Hematopoietic multipotent progenitor cell treated with erythropoietin and hydrocortisone succinate and interleukin-3 and kit ligand, for 6 days (in vitro differentiated cells): ENCODE results near the gene ZNF521.

ENCODE experiments used
- DNase-seq: peaks from one replicate; pipeline ENCODE4 v3.0.0-alpha.2; 2015

The ZNF521 gene

GRCh38 chr18:25111377-25112288 is 240.3 kb downstream of the ZNF521 start:
- no peak for DNase-seq

- no peak for DNase-seq
These were observed 242.5 kb downstream of the ZNF521 start for GRCh38 chr18:25109484-25109883.

DNA sequence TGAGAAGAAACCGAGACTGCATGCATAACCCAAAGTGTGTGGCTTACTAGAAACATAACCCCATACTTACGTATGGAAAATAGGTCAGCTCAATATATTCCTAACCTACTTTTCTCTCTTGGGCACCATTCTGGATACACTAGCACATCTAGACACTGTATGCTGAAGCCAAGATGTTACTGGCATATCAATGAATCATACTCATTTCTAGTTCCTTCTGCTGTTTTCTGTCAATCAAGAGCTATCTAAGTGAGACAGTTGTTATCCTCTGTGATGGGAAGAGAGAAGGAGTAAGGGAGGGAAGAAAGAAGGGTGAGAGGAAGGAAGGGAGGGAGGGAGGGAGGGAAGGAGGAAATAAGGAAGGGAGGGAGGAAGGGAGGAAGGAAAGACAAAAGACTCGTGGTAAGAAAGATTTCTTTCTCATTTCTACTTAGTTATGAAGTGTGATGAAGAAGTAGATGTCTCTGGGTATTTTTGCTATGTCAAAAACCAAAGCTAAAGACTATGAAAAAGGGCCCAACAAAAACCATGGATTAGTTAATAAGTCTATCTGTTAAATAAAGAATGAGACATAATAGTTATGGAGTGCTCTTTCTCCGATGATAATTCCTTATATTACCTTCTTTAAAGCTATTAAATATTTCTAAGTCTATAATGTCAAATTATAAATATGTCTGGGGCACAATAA is 248.4 kb downstream of the ZNF521 start:
- DNase-seq, result no peak

DNA sequence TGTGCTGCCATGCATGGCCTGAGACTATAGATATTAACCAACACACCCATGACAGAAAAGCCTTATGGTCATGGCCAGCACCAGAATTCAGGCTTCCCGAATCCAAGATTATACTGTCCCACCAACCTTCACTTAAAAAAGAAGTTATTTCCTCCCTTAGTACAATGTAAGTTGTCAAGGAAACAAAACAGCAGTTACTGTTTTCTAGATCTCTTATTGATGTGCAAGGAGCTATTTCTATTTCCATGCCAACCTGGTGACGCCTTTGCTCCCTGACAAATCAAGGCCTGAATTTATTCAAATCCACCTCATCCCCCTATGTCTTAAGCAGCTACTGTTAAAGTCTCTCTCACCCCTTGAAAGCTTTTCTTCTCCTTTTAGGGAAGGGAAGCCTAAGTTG is 249.3 kb downstream of the ZNF521 start:
- no peak for DNase-seq

DNA sequence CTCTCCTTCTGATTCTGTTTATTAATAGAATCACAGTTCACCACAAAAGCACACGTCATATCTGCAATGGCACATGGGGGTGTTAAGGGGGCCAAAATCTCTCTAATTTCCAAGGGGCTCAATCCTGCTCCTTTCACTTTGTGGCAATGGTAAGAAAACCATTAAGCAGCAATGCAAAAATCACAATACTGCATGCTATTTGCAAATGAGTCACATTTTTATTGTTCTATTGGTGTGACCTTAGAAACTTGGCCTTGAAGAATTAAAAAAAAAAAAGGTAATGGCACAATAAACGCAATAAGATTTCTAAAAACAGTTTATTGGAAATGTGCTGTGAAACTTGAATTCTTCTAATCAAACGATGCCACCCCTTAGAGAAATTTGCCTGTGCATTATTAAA is 251.5 kb downstream of the ZNF521 start:
- DNase-seq, result no peak

- DNase-seq, result peak; percentile 39
These were observed 252.1 kb downstream of the ZNF521 start for GRCh38 chr18:25099895-25100294.

DNA sequence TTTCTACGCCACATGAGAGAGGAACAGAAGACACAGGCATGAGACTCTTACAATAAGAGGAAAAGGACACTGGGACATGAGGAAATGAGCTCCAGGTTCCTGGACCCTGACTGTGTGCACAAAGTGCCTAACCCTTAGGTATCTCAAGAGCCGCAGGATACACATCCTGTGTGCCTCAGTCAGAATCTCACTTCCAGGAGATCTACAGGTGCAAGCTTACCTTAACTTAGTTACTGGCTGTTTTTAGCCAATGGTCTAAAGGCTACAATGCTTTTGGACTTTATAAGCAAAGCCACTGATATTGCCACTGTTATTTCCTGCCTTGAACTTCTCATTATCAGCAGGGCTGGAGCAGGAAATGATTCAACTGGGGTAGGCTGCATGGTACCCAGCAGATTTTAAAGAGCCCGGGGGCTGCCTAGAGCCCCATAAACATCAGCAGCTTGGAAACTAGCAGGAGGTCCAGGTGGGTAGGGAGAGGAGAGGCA is 254.4 kb downstream of the ZNF521 start:
- DNase-seq, result peak; percentile 27

DNA sequence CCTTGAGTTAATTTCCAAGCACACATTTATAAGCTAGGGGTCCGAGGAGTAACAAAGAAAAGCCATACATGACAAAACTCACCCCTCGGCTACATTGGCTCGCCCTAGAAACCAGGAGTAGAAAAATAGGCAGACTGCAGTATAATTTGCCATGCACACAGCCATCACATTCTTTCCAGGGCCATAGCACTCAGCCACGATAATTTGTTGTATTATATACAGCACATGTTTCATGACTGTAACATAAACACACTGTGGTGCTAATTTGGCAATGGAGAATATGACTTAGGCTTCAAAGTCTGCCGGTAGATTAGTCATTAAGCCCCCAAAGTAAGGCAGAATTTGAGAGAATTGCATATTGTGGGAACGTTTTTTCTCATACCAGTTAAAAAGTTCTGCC is 254.9 kb downstream of the ZNF521 start:
- DNase-seq, result no peak

DNA sequence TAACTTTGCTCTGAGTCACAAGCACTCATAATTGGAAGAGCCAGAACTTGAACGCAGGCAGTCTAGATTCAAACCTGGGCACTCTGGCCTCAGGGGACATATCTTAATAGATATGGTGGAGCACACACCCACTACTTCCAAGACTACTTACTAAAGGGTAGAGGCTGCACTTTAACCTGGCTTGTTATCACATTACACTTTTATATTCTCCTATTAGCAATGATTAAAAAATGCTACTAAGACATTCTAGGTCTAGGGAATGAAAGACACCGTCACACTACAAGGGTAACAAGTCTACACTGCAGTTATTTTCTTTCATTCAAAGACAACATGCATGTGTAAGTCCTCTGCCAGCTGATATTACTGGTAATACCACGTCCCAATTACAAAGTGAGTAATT is 258.8 kb downstream of the ZNF521 start:
- no peak for DNase-seq

DNA sequence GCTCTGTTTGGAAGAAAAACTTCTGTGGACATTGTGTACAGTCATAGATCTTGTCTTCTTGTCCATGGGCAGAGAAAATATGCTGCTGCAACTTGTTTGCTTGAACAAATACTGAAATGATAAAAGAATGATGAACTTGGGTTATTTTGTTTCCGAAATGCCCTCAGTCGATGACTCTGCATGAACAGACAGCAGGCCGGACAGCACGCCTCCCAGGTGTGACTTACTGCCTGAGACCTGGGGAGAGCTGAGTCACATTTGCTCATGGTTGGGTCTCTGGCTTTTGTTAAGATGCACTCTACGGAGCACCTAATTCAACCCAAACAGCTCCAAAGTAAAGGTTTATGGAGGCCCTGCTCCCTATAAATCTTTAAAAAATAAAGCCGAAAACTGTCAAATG is 262.5 kb downstream of the ZNF521 start:
- DNase-seq, result no peak

DNA sequence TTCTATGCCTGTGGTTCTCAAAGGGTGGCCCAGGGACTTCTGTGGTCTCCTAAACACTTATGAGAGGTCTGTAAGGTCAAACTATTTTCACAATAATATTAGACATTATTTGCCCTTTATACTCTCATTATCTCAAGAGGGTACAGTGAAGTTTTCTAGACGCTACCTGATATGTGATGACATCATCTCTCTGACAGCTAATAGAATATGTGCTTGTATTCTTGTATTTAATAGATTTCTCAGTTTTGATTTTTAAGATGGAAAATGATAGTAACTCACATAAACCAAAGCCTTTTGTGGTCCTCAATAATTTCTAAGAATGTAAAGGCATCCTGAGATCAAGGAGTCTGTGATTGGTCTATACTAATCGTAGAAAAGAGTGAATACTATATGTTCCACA is 265.1 kb downstream of the ZNF521 start:
- no peak for DNase-seq

GRCh38 chr18:25081001-25081400 is 271.0 kb downstream of the ZNF521 start:
- DNase-seq, result no peak

GRCh38 chr18:25080211-25080610 is 271.8 kb downstream of the ZNF521 start:
- no peak for DNase-seq

GRCh38 chr18:25077944-25078723 is 273.8 kb downstream of the ZNF521 start:
- no peak for DNase-seq

- no peak for DNase-seq
These were observed 274.7 kb downstream of the ZNF521 start for GRCh38 chr18:25077038-25077943.

DNA sequence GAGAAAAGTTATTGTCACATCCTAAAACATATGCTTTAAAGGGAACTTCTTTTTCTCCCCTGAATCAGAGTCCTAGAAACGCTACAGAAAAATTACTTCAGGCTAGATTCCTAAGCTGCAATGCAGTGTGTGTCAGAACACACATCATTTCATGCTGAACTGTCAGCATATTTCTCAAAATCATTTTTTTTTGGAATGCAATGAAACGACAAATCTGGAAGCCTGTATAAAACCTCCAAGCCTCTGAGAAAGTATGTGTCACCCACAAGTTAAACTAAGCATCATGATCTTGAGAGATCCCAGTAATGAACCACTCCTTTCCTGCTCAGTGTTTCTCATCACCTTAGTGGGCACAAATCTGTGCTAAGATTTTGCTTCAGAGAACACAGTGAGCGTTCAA is 276.2 kb downstream of the ZNF521 start:
- DNase-seq, result no peak

- no peak for DNase-seq
These were observed 276.6 kb downstream of the ZNF521 start for GRCh38 chr18:25075331-25075730.

GRCh38 chr18:25074925-25075324 is 277.0 kb downstream of the ZNF521 start:
- no peak for DNase-seq

DNA sequence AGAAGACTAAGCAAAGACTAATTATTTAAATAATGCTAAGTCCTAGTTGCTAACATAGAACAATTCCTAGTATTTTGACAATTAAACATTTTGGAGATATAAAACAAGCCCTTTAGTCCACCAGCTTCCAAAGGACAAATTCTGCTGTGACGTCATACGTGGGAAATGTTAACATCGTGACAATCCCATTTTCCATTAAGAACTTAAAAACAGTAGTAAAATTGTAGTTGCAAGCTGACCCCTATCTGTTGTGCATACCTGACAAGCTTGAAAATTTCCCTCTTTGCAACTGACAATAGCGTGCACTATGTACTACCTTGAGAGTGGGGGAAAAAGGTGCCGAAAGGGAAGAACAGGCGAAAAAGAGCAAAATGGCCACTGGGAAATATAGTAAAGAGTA is 279.8 kb downstream of the ZNF521 start:
- DNase-seq, result no peak

GRCh38 chr18:25067275-25068025 is 284.5 kb downstream of the ZNF521 start:
- DNase-seq, result no peak

DNA sequence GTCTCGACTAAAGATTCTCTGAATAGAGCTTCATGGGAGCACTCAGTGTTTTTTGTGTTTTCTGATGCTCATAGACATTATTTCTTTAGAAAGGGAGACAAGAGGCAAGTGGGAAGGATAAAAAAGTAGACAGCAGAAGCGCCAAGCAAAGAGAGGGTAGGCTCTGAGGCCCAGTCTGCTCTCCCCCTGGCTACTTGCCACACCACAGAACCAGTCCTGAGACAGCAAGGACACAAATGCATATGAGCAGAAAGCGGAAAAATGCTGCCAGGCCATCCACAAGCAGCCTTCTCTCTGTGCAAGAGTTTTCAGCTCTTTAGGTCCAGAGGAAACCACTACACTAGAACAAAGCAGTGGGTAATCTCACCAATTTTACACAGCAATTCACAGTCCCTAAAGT is 285.4 kb downstream of the ZNF521 start:
- no peak for DNase-seq
